ENCODE measurements around the gene TMPRSS12.
"Not testable (repeated sequence)": the region's sequence is repeated elsewhere in the genome, so short reads cannot be mapped to it uniquely, and the experiment has no call there.

The TMPRSS12 gene

GRCh38 chr12:50842637-50843493 lies at the start of gene TMPRSS12:
Gene TMPRSS12 (plus strand): TSS chr12:50842926. CDS start chr12:50842965, 39 bp downstream.
- DNase-seq = no peak

GRCh38 chr12:50799908-50800307 lies 42.8 kb upstream of the TMPRSS12 start:
- DNase-seq = no peak

- DNase-seq = no peak
Measured at GRCh38 chr12:50803230-50803875, 39.4 kb upstream of the TMPRSS12 start.

GRCh38 chr12:50806176-50806575 lies 36.5 kb upstream of the TMPRSS12 start:
- no peak for DNase-seq

- not testable (repeated sequence) for DNase-seq
Measured at GRCh38 chr12:50809131-50809530, 33.6 kb upstream of the TMPRSS12 start.

- not testable (repeated sequence) for DNase-seq
Measured at GRCh38 chr12:50814921-50815320, 27.8 kb upstream of the TMPRSS12 start.

- no peak for DNase-seq
Measured at GRCh38 chr12:50820177-50820576, 22.5 kb upstream of the TMPRSS12 start.

GRCh38 chr12:50822082-50822481 lies 20.6 kb upstream of the TMPRSS12 start:
- DNase-seq = no peak

- not testable (repeated sequence) for DNase-seq
Measured at GRCh38 chr12:50823724-50824123, 19.0 kb upstream of the TMPRSS12 start.

- DNase-seq = no peak
Measured at GRCh38 chr12:50824914-50825313, 17.8 kb upstream of the TMPRSS12 start.

- DNase-seq = peak; percentile 59
Measured at GRCh38 chr12:50825372-50825838, 17.3 kb upstream of the TMPRSS12 start.

GRCh38 chr12:50828121-50828520 lies 14.6 kb upstream of the TMPRSS12 start:
- no peak for DNase-seq

- no peak for DNase-seq
Measured at GRCh38 chr12:50828886-50829285, 13.8 kb upstream of the TMPRSS12 start.

GRCh38 chr12:50833801-50834200 lies 8.9 kb upstream of the TMPRSS12 start:
- not testable (repeated sequence) for DNase-seq

- DNase-seq = no peak
Measured at GRCh38 chr12:50839042-50839441, 3.7 kb upstream of the TMPRSS12 start.

GRCh38 chr12:50840809-50841487 lies 1.8 kb upstream of the TMPRSS12 start:
- DNase-seq = no peak

- DNase-seq = no peak
Measured at GRCh38 chr12:50841716-50842531, 802 bp upstream of the TMPRSS12 start.

- DNase-seq = no peak
Measured at GRCh38 chr12:50845021-50845647, 2.4 kb downstream of the TMPRSS12 start.

GRCh38 chr12:50848963-50849362 lies 6.2 kb downstream of the TMPRSS12 start:
- no peak for DNase-seq

- DNase-seq = not testable (repeated sequence)
Measured at GRCh38 chr12:50855218-50855617, 12.5 kb downstream of the TMPRSS12 start.

- DNase-seq = not testable (repeated sequence)
Measured at GRCh38 chr12:50855679-50856078, 13.0 kb downstream of the TMPRSS12 start.

Data from activated CD4-positive, alpha-beta T cell treated with anti-CD3 and anti-CD28 coated beads, Interleukin-2, amount 50 U/mL, for 16 hours (primary cell).